GM13976 (cell line): ENCODE results near the gene BFSP1.

Experiments used
- DNase-seq: peaks from one replicate; pipeline ENCODE4 v3.0.0; 2012; ENCODE audit warnings: low spot score
- in situ Hi-C: fragments of 300-500 bp; cut with MboI; formaldehyde crosslinking; loops from one replicate; pipeline ENCODE4 v1.12.0; 2022; ENCODE audit warnings: low sequenced_read_pairs, mixed read lengths, inconsistent platforms; ENCODE audit not compliant: unreplicated experiment
- TF ChIP-seq, protein P1 (sequence below): IDR thresholded peaks from 2 replicates; pipeline ENCODE4 v1.5.1; 2012; ENCODE audit warnings: borderline replicate concordance, mild to moderate bottlenecking; ENCODE audit not compliant: insufficient read depth; ENCODE audit errors: extremely low read depth, missing control alignments, control extremely low read depth

The BFSP1 gene

DNA sequence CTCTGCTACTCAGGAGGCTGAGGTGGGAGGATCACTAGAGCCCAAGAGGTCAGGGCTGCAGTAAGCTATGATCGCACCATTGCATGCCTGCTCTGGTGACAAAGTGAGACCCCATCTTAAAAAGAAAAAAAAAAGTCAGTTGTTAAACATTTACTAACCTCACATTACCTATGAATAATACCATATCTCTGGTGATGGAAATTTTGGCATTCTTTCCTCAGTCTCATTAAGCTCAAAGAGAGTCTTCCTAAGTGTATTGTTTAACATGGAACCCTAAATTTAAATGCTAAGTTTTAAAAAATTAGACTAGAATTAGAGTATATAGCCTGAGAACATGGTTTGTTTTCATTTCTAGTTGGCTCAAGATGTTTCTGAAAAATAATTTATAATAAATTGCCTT, 11.3 kb upstream of the BFSP1 start:
- in situ Hi-C loops = no loop called here
- no peak for DNase-seq
- TF ChIP-seq, protein P1, sequence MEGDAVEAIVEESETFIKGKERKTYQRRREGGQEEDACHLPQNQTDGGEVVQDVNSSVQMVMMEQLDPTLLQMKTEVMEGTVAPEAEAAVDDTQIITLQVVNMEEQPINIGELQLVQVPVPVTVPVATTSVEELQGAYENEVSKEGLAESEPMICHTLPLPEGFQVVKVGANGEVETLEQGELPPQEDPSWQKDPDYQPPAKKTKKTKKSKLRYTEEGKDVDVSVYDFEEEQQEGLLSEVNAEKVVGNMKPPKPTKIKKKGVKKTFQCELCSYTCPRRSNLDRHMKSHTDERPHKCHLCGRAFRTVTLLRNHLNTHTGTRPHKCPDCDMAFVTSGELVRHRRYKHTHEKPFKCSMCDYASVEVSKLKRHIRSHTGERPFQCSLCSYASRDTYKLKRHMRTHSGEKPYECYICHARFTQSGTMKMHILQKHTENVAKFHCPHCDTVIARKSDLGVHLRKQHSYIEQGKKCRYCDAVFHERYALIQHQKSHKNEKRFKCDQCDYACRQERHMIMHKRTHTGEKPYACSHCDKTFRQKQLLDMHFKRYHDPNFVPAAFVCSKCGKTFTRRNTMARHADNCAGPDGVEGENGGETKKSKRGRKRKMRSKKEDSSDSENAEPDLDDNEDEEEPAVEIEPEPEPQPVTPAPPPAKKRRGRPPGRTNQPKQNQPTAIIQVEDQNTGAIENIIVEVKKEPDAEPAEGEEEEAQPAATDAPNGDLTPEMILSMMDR = no peak

DNA sequence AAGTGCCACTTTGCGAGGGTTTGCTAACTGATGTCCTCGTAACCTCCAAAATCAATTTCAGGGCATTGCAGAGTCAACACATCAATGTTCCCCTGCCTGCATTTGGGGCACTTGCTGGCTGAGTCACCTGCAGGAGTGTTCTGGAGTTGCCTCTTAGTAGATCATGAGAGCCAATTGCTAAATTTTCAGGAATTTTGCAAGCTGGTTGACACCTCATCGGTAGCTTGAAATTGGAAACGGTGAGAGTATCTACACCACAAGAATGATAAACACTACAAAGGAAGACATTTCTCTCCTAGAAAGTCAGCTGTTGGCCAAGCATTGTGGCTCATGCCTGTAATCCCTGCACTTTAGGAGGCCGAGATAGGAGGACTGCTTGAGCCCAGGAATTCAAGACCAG, 10.8 kb upstream of the BFSP1 start:
- no peak for DNase-seq
- TF ChIP-seq, protein P1 = no peak
- in situ Hi-C loops = no loop called here

DNA sequence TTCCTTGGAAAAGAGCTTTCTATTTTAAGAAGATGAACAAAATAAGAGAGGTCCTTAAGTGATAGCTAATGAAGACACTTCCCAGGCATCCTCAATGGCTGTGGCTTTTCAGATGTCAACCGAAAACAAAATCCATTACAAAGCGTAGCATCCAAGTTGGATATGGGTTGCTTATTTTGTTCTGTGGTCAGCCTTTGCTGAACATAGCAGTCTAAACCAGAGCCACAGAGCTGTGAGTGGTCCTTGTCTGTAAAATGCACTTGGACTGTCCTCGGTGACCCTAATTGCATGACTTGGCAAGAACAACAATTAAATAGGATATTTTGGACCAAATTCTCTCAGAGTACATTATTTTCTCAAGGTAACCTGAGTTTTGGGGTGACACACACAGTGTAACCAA, 10.4 kb upstream of the BFSP1 start:
- in situ Hi-C loops = no loop called here
- TF ChIP-seq, protein P1 = no peak

DNA sequence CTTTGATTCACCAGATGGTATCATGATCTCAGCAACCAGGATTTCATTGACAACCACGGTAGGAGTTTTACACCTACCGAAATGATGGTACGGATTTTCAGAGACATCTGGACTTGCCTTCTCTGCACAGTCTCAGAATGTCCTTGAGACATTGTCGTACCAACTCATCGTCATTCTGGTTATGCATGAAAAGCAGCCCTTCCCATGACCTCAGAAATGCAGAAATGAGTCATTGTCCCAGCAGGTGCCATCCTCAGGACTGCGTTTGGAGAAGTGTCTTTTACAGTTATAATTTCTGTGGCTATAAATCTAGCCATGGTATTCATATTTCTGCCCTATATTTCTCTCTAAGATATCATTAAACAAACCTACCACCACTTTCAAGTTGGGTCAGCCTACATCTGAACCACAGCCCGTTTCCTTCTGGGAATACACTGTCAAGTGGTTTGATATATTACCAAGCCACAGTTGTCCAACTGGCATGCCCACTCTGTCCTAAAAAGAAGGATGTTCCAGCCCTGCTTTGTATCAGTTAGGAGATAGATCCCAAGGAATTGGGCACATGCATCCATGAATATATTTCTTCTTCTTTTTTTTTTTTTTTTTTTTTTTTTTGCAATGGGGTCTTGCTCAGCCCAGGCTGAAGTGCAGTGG, 7.5 kb upstream of the BFSP1 start:
- TF ChIP-seq, protein P1 = no peak
- in situ Hi-C loops = no loop called here
- DNase-seq = no peak

More for the DNA sequence above, 10.4 kb upstream of the BFSP1 start:
- DNase-seq = no peak

DNA sequence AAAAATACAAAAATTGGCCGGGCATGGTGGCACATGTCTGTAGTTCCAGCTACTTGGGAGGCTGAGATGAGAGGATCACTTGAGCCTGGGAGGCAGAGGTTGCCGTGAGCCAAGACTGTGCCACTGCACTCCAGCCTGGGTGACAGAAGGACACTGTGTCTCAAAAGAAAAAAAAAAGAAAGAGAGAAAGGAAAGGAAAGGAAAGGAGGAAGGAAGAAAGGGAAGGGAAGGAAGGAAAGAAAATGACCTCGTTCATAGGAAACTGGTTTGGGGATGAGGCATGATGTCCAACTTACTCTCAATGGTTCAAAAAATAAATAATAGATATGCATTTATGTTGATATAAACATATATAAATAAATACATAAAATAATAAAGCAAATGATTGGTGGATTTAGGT, 6.8 kb upstream of the BFSP1 start:
- in situ Hi-C loops = no loop called here
- DNase-seq = no peak
- TF ChIP-seq, protein P1 = no peak

DNA sequence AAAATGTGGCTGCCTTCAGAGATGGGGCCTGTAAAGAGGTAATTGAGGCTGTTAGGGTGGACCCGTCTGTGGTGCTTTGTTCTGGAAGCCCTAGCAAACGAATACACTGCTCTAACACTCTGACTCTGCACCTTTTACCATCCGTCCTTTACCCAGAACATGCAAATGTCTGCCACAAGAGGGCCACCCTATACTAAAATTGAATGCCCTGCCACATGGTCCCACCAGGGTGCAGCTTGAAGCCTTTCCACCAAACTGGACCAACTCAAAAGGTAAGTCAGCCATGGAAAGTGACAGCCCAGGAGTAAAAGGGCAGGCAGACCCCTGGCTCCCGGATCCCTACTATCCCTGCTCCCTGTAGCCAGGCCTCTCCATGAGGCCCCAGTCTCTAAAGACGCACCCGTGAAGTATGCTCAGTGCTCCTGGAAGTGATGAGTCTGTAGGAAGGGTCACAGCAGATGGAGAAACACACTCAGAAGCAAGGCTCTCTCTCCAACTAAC, 5.8 kb upstream of the BFSP1 start:
- peak; percentile 70 for DNase-seq
- in situ Hi-C loops = no loop called here
- TF ChIP-seq, protein P1 = peak; percentile 61
